ENCODE data around the gene TOMT.

The TOMT gene

DNA sequence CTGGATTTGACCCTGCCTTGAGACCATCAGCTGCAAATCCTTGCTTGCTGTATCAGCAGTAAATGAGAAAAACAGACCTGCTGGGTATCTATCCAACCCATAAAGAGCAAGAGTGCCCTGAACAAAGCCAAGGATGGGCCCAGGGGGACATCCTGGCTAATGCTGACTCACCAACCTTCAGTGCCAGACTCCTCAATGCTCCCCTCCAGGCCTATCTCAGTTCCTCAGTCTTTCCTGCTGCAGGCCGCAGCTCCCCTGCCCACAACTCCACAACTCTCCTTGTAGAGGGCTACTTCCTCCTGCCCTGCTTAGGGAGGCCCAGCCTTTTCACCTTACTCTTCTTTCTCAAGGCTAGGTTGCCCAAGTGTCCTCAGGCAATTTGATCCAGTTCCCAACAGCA is 5.3 kb upstream of the TOMT start (continued):
- no peak for TF ChIP-seq ZFP30 (CRISPR knock-in tag; IDR thresholded peaks at IDR 0.05)
- no peak for TF ChIP-seq ESRRG (CRISPR knock-in tag; IDR thresholded peaks at IDR 0.05)
- TF ChIP-seq ZNF8 (CRISPR knock-in tag; IDR thresholded peaks at IDR 0.05): no peak
- TF ChIP-seq CREB5 (CRISPR knock-in tag; IDR thresholded peaks at IDR 0.05; ENCODE audit: low read depth): no peak
- no peak for TF ChIP-seq SNAI2 (CRISPR knock-in tag; IDR thresholded peaks at IDR 0.05)
- TF ChIP-seq ISL1 (CRISPR knock-in tag; IDR thresholded peaks at IDR 0.05): no peak
- TF ChIP-seq TOX (CRISPR knock-in tag; IDR thresholded peaks at IDR 0.05; ENCODE audit: borderline replicate concordance): no peak
- TF ChIP-seq RARB (CRISPR knock-in tag; IDR thresholded peaks at IDR 0.05): no peak
- no peak for TF ChIP-seq PPARA (CRISPR knock-in tag; IDR thresholded peaks at IDR 0.05; ENCODE audit: borderline replicate concordance)
- no peak for TF ChIP-seq BACH2 (CRISPR knock-in tag; IDR thresholded peaks at IDR 0.05; ENCODE audit: borderline replicate concordance)
- TF ChIP-seq ZC3H10 (CRISPR knock-in tag; IDR thresholded peaks at IDR 0.05): no peak
- no peak for TF ChIP-seq ZNF70 (CRISPR knock-in tag; IDR thresholded peaks at IDR 0.05)
- no peak for TF ChIP-seq ARNTL (CRISPR knock-in tag; IDR thresholded peaks at IDR 0.05; ENCODE audit: borderline replicate concordance, low read depth)

DNA sequence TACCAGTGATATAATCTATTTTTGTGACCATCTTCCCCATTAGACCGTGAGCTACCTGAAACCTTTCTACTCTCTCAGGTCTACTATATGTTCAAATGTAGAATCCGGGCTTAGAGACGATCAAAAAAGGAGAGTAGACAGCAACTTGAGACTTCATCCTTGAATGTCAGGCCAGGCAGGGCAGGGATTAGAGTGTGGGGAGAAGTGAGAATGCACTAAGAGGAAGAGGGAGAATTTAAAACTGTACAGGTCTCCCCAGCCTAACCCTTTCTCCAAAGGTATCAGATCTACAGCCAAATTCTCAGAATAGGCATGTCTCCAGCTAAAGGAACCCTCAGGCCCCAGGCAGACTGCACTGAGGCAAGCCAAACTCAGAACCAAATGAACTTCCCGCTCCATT is 3.6 kb upstream of the TOMT start:
- TF ChIP-seq ZFP30 (CRISPR knock-in tag; IDR thresholded peaks at IDR 0.05) (no peak), ZNF8 (CRISPR knock-in tag; IDR thresholded peaks at IDR 0.05) (no peak), ESRRG (CRISPR knock-in tag; IDR thresholded peaks at IDR 0.05) (no peak), CSRNP3 (CRISPR knock-in tag; IDR thresholded peaks at IDR 0.05) (no peak), BACH2 (CRISPR knock-in tag; IDR thresholded peaks at IDR 0.05; ENCODE audit: borderline replicate concordance) (no peak), PATZ1 (CRISPR knock-in tag; IDR thresholded peaks at IDR 0.05; ENCODE audit: borderline replicate concordance) (no peak), TOX (CRISPR knock-in tag; IDR thresholded peaks at IDR 0.05; ENCODE audit: borderline replicate concordance) (no peak), POU6F1 (CRISPR knock-in tag; IDR thresholded peaks at IDR 0.05; ENCODE audit: borderline replicate concordance, low read depth) (no peak), SNAI2 (CRISPR knock-in tag; IDR thresholded peaks at IDR 0.05) (no peak), ARNTL (CRISPR knock-in tag; IDR thresholded peaks at IDR 0.05; ENCODE audit: borderline replicate concordance, low read depth) (no peak), TCF4 (CRISPR knock-in tag; IDR thresholded peaks at IDR 0.05; ENCODE audit: borderline replicate concordance) (no peak), CREB5 (CRISPR knock-in tag; IDR thresholded peaks at IDR 0.05; ENCODE audit: low read depth) (no peak), ZNF70 (CRISPR knock-in tag; IDR thresholded peaks at IDR 0.05) (no peak), ZFP3 (CRISPR knock-in tag; IDR thresholded peaks at IDR 0.05) (no peak), CSDC2 (CRISPR knock-in tag; IDR thresholded peaks at IDR 0.05) (no peak), OSR1 (CRISPR knock-in tag; IDR thresholded peaks at IDR 0.05) (no peak), ZC3H10 (CRISPR knock-in tag; IDR thresholded peaks at IDR 0.05) (no peak), RARB (CRISPR knock-in tag; IDR thresholded peaks at IDR 0.05) (no peak)
- TF ChIP-seq, protein P1, sequence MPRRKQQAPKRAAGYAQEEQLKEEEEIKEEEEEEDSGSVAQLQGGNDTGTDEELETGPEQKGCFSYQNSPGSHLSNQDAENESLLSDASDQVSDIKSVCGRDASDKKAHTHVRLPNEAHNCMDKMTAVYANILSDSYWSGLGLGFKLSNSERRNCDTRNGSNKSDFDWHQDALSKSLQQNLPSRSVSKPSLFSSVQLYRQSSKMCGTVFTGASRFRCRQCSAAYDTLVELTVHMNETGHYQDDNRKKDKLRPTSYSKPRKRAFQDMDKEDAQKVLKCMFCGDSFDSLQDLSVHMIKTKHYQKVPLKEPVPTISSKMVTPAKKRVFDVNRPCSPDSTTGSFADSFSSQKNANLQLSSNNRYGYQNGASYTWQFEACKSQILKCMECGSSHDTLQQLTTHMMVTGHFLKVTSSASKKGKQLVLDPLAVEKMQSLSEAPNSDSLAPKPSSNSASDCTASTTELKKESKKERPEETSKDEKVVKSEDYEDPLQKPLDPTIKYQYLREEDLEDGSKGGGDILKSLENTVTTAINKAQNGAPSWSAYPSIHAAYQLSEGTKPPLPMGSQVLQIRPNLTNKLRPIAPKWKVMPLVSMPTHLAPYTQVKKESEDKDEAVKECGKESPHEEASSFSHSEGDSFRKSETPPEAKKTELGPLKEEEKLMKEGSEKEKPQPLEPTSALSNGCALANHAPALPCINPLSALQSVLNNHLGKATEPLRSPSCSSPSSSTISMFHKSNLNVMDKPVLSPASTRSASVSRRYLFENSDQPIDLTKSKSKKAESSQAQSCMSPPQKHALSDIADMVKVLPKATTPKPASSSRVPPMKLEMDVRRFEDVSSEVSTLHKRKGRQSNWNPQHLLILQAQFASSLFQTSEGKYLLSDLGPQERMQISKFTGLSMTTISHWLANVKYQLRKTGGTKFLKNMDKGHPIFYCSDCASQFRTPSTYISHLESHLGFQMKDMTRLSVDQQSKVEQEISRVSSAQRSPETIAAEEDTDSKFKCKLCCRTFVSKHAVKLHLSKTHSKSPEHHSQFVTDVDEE (CRISPR knock-in tag; IDR thresholded peaks at IDR 0.05): no peak
- no peak for ATAC-seq

All from SK-N-SH treated with all-trans-retinoic acid at 6 μM for 48 hours (cell line).